ENCODE results near the gene NUP62. TPM values are rescaled to one million over a fixed set of nuclear protein-coding genes. Genes with fewer than 3 reads are reported as not detected.

Gene NUP62, protein sequence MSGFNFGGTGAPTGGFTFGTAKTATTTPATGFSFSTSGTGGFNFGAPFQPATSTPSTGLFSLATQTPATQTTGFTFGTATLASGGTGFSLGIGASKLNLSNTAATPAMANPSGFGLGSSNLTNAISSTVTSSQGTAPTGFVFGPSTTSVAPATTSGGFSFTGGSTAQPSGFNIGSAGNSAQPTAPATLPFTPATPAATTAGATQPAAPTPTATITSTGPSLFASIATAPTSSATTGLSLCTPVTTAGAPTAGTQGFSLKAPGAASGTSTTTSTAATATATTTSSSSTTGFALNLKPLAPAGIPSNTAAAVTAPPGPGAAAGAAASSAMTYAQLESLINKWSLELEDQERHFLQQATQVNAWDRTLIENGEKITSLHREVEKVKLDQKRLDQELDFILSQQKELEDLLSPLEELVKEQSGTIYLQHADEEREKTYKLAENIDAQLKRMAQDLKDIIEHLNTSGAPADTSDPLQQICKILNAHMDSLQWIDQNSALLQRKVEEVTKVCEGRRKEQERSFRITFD
- 10 to 100 TPM; 30.9 to 41.0 (median 36.4) TPM for total RNA-seq

DNA sequence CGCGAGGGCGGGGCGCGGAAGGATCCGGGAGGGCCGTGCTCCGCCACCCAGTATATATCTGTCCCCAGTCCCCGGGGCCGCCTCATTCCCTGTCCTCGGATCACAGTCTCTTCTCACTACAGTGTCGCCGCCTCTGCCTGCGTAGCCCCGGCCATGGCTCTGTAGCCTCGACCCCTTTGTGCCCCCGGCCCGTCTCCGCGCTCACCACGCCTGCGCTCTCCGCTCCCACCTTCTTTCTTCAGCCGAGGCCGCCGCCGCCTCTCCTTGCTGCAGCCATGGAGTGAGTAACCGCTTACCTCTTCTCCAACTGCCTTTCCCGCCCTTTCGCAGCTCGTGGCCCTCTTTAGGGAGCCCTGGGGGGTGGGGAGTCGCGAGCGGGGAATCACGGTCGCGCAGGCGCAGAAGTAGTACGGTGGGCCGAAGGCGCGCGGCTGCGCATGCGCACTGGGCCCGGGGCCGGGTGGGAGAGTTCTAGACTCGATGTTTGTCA lies at the start of gene NUP62, which contains the start of gene ATF5:
Gene NUP62 (minus strand): TSS at position 384 of the 490 bp plus-strand sequence. CDS start 19,697 bp downstream, outside the sequence.
Gene ATF5 (plus strand): TSS at position 85 of the 490 bp plus-strand sequence. CDS start 1,646 bp downstream, outside the sequence.
- TF ChIP-seq, protein P1, sequence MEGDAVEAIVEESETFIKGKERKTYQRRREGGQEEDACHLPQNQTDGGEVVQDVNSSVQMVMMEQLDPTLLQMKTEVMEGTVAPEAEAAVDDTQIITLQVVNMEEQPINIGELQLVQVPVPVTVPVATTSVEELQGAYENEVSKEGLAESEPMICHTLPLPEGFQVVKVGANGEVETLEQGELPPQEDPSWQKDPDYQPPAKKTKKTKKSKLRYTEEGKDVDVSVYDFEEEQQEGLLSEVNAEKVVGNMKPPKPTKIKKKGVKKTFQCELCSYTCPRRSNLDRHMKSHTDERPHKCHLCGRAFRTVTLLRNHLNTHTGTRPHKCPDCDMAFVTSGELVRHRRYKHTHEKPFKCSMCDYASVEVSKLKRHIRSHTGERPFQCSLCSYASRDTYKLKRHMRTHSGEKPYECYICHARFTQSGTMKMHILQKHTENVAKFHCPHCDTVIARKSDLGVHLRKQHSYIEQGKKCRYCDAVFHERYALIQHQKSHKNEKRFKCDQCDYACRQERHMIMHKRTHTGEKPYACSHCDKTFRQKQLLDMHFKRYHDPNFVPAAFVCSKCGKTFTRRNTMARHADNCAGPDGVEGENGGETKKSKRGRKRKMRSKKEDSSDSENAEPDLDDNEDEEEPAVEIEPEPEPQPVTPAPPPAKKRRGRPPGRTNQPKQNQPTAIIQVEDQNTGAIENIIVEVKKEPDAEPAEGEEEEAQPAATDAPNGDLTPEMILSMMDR (IDR thresholded peaks at IDR 0.05): no peak
- peak in 1 of 3 donors; percentile 21 for TF ChIP-seq POLR2AphosphoS5 (IDR thresholded peaks at IDR 0.05)
- peak; percentile 77 to 87 for DNase-seq (ENCODE audit: low spot score in 2 of 2)
- H3K27ac ChIP-seq: peak within 1 kb of the TSS; percentile 89 to 97
- H3K9me3 ChIP-seq: no peaks in the 10 kb centered on the region
- peak within 1 kb of the TSS; percentile 93 to 97 (median 94) for H3K4me3 ChIP-seq
- no peaks in the 10 kb centered on the region for H3K27me3 ChIP-seq
- intact Hi-C loops (cut with DNase I; ENCODE audit: low total_unique reads): no loop called here
- H3K36me3 ChIP-seq: no peaks in the 10 kb centered on the region
- H3K4me1 ChIP-seq: peaks cover 4 to 11% of the 10 kb centered on the region in 2 donors

DNA sequence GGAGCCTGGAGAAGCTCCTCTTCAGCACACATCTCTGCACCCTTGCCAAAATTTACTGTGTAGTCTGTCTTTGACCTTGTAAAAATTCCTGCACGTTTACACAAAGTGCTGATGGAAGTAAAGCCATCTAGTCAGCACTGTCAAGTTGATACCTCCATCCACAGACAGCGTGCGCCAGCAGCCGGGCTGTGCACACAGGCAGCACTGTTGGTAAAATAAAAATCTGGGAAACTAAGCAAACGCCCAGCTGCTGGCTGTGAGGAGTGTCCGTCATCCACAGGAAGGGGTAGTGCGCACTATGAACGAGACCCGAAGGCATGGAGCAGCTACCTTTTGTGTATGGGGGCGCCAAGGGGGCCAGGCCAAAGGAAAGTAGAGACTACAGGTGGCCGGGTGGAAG lies 49.0 kb upstream of the NUP62 start:
- H3K27me3 ChIP-seq: no peaks in the 10 kb centered on the region
- H3K4me3 ChIP-seq: no peak overlapping the region
- H3K4me1 ChIP-seq: no peaks in the 10 kb centered on the region
- H3K36me3 ChIP-seq: no peaks in the 10 kb centered on the region
- intact Hi-C loops (cut with DNase I; ENCODE audit: low total_unique reads): no loop called here
- H3K27ac ChIP-seq: no peak overlapping the region
- TF ChIP-seq, protein P1 (IDR thresholded peaks at IDR 0.05): no peak
- TF ChIP-seq POLR2AphosphoS5 (IDR thresholded peaks at IDR 0.05) (no peak), POLR2A (IDR thresholded peaks at IDR 0.05) (no peak)
- no peak for DNase-seq (ENCODE audit: low spot score in 2 of 2)
- no peaks in the 10 kb centered on the region for H3K9me3 ChIP-seq

DNA sequence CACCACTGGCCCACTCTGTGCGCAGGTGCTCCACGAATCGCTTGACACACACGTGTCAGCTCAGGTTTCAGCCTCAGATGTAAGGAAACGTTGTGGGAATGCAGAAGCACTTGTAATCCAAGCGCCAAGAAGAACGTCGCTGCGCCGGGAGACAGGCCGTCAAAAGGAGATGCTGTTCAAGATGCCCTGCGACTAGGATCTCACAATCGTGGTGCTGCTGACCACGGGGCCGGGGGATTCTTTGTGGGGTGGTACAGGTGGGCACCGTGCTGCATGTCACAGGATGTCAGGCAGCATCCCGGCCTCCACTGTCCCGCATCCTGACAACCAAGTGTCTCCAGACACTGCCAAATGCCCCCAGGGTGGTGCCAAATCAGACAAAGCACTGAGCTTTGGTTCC lies 48.6 kb upstream of the NUP62 start:
- H3K27ac ChIP-seq: no peak overlapping the region
- TF ChIP-seq, protein P1 (IDR thresholded peaks at IDR 0.05): no peak
- TF ChIP-seq POLR2AphosphoS5 (IDR thresholded peaks at IDR 0.05) (no peak), POLR2A (IDR thresholded peaks at IDR 0.05) (no peak)
- DNase-seq (ENCODE audit: low spot score in 2 of 2): no peak
- H3K4me1 ChIP-seq: no peaks in the 10 kb centered on the region
- no peaks in the 10 kb centered on the region for H3K9me3 ChIP-seq
- intact Hi-C loops (cut with DNase I; ENCODE audit: low total_unique reads): no loop called here
- no peak overlapping the region for H3K4me3 ChIP-seq
- no peaks in the 10 kb centered on the region for H3K36me3 ChIP-seq
- H3K27me3 ChIP-seq: no peaks in the 10 kb centered on the region

DNA sequence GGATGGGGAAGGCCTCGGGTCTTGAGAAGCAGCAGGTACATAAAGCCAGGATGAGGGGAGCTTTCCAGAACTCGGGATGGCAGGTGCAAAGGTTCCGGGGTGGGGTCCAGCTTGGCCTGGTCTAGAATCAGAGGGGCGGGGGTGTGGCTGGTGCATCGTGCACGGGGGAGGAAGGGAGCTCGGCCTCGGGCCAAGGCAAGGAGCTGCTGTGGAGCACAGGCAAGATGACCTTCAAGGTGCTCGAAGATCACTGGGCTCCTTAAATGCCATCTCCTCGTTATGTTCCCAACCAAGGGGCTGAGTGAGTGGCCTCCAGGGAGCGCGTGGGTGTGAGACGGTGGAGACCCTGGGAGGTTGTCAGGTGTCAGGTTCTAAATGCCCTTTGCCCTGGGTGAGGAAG lies 47.8 kb upstream of the NUP62 start:
- intact Hi-C loops (cut with DNase I; ENCODE audit: low total_unique reads): no loop called here

More for the DNA sequence above, 47.8 kb upstream of the NUP62 start:
- H3K27ac ChIP-seq: no peak overlapping the region
- DNase-seq (ENCODE audit: low spot score in 2 of 2): no peak
- no peaks in the 10 kb centered on the region for H3K36me3 ChIP-seq
- no peak for TF ChIP-seq POLR2A (IDR thresholded peaks at IDR 0.05)
- TF ChIP-seq, protein P1 (IDR thresholded peaks at IDR 0.05): no peak
- no peak overlapping the region for H3K4me3 ChIP-seq
- H3K9me3 ChIP-seq: no peaks in the 10 kb centered on the region
- H3K27me3 ChIP-seq: no peaks in the 10 kb centered on the region
- no peaks in the 10 kb centered on the region for H3K4me1 ChIP-seq

Measured in breast epithelium (tissue), 4 donors.